HG03354 (cell line): ENCODE data around the gene PIEZO1.

Experiments used
- ATAC-seq: cut with Tn5 transposase; IDR thresholded peaks from one replicate; pipeline ENCODE4 v1.9.1; 2021; ENCODE audit warnings: mild to moderate bottlenecking; ENCODE audit not compliant: unreplicated experiment, poor library complexity, severe bottlenecking

The PIEZO1 gene

DNA sequence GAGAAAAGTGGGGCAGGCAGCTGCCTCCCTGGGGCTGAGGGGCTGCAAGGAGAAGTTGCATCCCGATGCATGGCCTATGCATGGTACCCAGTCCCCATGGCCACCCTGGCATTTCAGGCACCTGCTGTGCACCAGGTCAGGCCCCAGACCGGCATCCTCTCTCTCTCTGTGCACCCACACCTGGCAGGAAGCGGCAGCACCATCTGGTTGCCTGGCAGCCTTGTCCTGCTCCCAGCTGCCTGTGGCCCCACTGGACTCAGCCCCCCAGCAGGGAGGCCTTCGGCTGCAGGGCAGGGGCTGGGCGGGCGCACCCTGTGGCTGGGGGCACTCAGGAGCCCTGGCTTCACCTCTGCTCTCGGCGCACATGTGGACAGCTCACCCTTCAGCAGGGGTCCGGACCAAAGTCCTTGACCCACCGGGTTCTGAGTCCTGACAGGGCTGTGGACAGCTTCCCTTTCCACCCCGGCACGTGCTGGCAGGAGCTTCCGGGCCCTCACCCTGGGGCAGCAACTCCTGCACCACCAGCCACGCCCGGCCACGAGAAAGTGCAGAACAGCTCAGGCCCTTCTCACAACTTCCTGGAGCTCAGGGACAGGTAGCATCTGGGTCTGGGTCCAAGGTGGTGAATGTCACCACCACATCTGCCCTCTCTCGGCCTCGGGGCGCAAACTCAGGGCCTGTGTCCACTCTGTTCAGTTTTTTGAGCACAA lies 42.0 kb downstream of the PIEZO1 start:
- ATAC-seq: no peak

DNA sequence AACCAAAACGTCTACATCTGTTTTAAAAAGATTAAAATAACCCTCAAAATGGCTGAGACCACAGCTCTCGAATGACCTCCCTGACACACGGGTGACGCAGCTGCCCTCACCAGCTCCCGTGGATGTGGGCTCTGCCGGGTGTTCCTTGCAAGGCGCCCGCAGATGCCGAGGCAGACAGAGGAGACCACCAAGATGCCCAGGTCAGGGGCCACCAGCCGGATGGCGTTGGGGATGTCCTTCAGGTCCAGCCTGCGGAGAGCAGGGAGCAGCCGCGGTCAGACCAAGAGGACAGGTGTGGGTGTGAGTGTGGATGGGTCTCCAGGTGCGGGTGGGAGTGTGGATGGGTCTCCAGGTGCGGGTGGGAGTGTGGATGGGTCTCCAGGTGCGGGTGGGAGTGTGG lies 43.7 kb downstream of the PIEZO1 start:
- no peak for ATAC-seq

- ATAC-seq: no peak
Measured at GRCh38 chr16:88740727-88741055, 44.3 kb downstream of the PIEZO1 start.

DNA sequence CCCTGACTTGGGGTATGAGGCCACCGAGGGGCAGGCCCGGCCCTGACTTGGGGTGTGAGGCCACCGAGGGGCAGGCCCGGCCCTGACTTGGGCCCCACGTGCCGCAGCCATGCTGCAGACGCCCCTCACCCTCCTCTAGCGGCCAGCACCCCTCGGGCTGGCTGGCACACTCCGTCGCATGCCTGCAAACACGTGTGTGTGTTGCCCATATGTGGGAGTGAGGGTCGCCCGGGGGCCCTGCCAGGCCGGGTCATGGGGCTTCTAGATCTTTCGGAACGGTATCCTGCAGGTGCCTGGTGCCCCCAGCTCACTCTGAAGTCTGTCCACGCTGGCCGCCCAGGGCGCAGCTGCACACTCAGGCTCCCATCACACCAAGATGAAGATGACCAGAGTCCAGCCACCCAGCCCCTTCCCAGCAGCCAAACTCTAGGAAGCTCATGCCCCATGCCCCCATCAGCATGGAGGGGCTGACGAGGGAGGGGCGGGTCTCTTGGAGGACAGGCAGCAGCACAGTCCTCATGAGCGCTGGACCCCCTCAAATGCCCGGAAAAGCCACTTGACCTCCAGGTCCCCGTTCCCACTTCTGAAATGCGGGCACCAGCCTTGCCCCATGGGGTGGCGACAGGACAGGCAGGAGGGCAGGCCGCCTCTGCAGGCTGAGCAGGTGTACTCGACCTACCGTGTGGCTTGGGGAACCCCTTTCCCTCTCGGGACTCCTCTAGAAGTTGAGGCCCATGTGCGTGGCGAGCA lies 44.9 kb downstream of the PIEZO1 start:
- no peak for ATAC-seq

DNA sequence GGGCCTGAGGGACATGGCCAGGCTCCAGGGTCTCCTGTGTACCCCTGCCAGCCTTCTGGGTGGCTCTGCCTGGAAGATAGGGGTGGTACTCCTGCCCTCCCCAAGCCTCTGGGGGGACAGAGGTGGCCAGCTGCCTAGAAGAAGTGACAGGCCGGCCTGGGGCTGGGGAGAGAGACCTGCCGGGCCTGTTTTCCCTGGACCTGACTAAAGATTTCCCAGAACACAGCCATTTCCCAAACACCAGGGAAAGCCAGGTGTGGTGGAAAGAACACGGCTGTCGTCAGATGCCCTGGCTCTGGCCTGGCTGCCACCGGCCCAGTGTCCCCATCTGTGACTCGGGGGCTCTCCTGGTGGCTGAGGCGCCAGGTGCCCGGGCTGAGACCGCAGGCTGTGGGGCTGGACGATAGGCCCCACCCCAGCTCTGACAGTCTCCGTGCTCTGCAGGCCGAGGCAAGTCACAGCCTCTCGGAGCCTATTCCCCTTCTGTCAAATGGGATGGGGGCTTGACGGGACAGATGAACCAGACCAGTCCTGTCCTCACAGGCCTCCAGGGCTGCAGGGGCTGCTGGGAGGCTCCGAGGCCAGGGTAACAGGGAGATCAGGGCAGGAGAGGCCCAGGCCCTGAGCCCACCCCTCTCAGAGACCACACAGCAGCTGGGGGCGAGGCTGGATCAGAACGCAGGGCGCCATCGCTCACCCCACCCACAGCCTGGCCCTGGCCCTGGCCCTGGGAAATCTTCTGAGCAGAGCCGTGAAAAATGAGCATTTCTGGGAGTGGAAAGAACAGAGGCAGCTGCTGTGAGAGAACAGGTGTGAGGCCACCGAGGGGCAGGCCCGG lies 45.7 kb downstream of the PIEZO1 start:
- no peak for ATAC-seq

DNA sequence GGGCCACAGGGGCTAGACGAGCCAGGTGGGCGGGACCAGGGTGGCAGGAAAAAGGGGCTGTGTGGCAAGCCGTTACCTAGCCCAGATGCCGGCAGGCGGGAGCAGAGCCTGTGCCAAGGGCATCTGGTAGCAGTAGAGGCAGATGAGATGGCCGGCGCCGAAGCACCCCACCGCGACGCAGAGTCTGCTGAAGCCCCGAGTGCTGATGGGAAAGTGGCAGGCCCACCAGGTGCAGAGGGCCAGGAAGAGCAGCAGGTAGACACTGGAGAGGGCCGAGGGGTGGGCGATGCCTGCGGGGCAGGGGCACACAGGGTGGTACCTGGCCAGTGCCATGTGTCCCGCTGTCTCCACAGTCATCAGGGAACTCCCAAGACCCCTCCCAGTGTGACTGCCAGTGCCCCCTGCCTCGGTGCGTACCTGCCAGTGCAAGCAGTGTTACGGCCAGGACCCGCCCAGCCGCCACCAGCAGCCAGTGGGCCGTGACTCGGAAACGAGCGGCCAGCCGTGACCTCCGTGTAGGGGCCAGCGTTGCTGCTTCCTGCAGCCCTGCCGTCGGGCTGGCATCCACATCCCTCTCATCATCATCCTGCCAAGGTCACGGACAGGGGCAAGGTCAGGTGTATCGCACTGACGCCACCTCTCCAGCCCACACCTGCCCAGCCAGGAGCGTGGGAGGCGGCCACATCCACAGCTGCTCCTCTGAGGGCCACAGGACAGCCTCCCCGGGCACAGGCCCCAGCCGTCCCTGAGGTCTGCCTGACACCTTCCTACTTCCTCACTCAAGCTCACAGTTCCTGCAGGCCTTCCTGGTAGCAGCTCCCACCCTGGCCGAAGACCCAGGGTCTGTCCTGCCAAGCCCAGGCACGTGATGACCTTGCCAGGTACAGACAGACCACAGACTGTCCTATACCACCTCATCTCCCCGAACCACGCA lies 46.6 kb downstream of the PIEZO1 start:
- no peak for ATAC-seq

DNA sequence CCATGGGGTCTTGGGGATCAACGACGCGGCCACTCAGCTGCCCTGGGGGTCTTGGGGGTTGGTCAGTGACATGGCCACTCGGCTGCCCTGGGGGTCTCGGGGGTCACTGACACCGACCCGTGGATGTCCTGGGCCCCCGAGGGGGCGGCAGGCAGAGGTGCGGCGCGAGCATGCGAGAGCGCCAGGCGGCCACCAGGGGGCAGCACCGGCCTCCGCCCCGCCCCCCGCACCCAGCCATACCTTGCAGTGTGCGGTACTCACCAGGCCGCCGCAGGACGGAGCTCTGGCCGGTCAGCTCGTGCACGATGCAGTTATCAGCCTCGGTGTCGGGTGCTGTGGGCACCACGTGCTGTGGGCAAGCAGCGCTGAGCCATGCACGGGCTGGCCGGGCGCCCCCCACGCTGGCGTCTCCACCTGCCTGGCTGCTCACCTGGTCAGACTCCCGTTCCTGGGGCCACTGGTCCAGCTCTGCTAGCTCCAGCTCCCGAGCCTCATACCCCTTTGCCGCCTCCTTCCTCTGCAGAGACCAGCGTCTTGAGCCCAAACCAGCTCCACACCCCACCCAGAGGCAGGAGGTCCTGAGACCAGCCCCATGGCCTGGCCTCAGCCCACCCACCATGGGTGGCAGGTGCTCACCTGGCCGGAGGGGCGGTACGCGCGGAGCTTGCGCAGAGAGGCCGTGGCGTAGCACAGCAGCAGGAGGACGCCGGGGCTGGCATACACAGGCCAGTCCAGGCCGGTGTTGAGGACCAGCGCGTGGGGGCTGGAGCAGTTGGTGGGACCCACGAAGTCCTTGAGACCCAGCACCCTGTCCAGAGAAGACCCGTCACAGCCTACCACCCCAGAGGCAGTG lies 47.5 kb downstream of the PIEZO1 start:
- ATAC-seq: no peak

- ATAC-seq: no peak
Measured at GRCh38 chr16:88736496-88736895, 48.5 kb downstream of the PIEZO1 start.

DNA sequence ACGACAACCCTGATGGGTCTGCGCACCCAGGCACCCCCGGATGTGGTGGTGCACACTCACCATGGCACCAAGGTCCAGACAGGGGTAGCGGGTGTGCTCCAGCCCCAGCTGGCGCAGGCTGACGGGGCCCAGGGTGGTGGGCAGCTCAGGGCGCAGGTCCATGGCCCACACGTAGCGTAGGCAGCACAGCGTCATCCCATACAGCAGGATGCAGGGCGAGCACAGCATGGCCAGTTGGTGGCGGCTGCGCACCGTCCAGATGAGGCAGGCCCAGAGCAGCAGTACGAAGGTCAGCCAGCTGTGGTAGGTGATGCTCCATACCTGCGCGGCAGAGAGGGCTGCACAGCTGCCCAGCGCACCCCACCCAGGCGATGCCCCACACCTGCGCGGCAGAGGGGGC lies 48.9 kb downstream of the PIEZO1 start:
- no peak for ATAC-seq

- no peak for ATAC-seq
Measured at GRCh38 chr16:88735616-88736015, 49.4 kb downstream of the PIEZO1 start.

GRCh38 chr16:88735121-88735520 lies 49.9 kb downstream of the PIEZO1 start:
- ATAC-seq: no peak

DNA sequence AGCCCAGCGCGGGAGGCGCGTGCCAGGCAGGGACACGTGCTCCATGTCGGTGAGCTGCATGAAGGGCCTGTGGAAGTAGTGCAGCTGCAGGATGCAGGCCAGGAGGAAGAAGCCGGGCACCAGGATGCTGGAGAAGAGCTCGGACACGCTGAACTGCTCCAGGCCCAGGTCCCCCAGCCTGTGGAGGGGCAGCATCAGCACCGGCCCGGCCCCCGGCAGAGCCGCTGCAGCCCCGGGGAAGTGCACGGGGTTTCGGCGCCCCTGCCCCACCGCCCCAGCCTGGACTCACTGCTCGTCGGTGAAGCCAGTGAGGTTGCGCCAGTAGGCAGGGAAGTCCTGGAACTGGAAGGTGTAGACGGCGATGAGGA lies 50.7 kb downstream of the PIEZO1 start:
- ATAC-seq: no peak

DNA sequence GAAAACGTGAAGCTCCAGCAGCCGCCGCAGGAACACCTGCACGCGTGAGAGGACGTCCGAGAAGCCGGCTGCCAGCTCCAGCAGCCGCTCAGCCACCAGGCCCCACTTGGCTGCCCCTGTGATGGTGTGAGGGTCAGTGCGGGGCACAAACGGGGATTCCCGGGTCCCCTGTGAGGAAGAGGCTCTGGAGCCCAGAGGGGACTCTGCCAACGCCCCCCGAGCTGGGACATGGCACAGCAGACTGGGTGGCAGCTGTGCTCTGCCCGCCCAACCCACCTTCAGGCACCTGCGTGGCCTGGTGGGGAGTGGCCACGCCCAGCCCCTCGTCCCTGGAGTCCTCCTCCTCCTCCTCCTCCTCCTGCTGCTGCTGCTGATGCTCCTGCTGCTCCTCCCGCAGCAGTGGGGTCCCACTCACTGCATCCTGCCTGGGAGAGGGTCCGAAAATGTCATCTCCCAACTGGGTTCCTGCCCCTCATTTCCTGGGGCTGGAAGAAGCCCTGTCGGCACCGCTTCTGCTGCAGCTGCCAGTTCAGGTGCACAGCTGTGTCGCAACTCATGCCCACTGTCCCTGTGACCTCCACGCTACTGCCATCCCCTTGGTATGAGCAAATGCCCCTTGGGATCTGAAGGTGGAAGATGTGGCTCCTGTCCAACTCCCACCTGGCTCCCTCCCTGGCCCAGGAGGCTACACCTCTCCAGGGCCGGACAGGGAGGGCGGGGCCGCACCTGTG lies 51.2 kb downstream of the PIEZO1 start:
- ATAC-seq: no peak

GRCh38 chr16:88732961-88733294 lies 52.1 kb downstream of the PIEZO1 start:
- no peak for ATAC-seq

GRCh38 chr16:88732172-88732960 lies 52.7 kb downstream of the PIEZO1 start:
- ATAC-seq: no peak

- no peak for ATAC-seq
Measured at GRCh38 chr16:88731699-88732098, 53.3 kb downstream of the PIEZO1 start.
